ENCODE data around the gene EIF4G1.

The EIF4G1 gene

GRCh38 chr3:184300378-184300720 is 14.1 kb upstream of the EIF4G1 start:
- DNase-seq (ENCODE audit: low spot score): no peak

- DNase-seq (ENCODE audit: low spot score): no peak
Observed at GRCh38 chr3:184305577-184305976, 8.8 kb upstream of the EIF4G1 start.

- DNase-seq (ENCODE audit: low spot score): no peak
Observed at GRCh38 chr3:184306341-184306972, 7.9 kb upstream of the EIF4G1 start.

GRCh38 chr3:184307915-184308314 is 6.5 kb upstream of the EIF4G1 start:
- no peak for DNase-seq (ENCODE audit: low spot score)

- DNase-seq (ENCODE audit: low spot score): no peak
Observed at GRCh38 chr3:184308744-184309143, 5.7 kb upstream of the EIF4G1 start.

- DNase-seq (ENCODE audit: low spot score): no peak
Observed at GRCh38 chr3:184311633-184312032, 2.8 kb upstream of the EIF4G1 start.

- DNase-seq (ENCODE audit: low spot score): peak; percentile 41
Observed at GRCh38 chr3:184314700-184315542, 515 bp downstream of the EIF4G1 start.

GRCh38 chr3:184315543-184315867 is 1.1 kb downstream of the EIF4G1 start:
- DNase-seq (ENCODE audit: low spot score): no peak

- DNase-seq (ENCODE audit: low spot score): no peak
Observed at GRCh38 chr3:184315871-184316661, 1.7 kb downstream of the EIF4G1 start.

GRCh38 chr3:184316792-184317191 is 2.4 kb downstream of the EIF4G1 start:
- DNase-seq (ENCODE audit: low spot score): no peak

- no peak for DNase-seq (ENCODE audit: low spot score)
Observed at GRCh38 chr3:184317201-184317600, 2.8 kb downstream of the EIF4G1 start.

- DNase-seq (ENCODE audit: low spot score): no peak
Observed at GRCh38 chr3:184320104-184320445, 5.7 kb downstream of the EIF4G1 start.

- no peak for DNase-seq (ENCODE audit: low spot score)
Observed at GRCh38 chr3:184321666-184322065, 7.3 kb downstream of the EIF4G1 start.

GRCh38 chr3:184322731-184323487 is 8.5 kb downstream of the EIF4G1 start:
- DNase-seq (ENCODE audit: low spot score): no peak

GRCh38 chr3:184323696-184324095 is 9.3 kb downstream of the EIF4G1 start:
- no peak for DNase-seq (ENCODE audit: low spot score)

GRCh38 chr3:184325269-184325668 is 10.9 kb downstream of the EIF4G1 start:
- no peak for DNase-seq (ENCODE audit: low spot score)

GRCh38 chr3:184325715-184326369 is 11.4 kb downstream of the EIF4G1 start:
- no peak for DNase-seq (ENCODE audit: low spot score)

- DNase-seq (ENCODE audit: low spot score): no peak
Observed at GRCh38 chr3:184327171-184327570, 12.8 kb downstream of the EIF4G1 start.

GRCh38 chr3:184328516-184328915 is 14.1 kb downstream of the EIF4G1 start:
- DNase-seq (ENCODE audit: low spot score): no peak

- DNase-seq (ENCODE audit: low spot score): no peak
Observed at GRCh38 chr3:184332370-184333090, 18.1 kb downstream of the EIF4G1 start.

- no peak for DNase-seq (ENCODE audit: low spot score)
Observed at GRCh38 chr3:184333190-184333589, 18.8 kb downstream of the EIF4G1 start.
